Activated CD8-positive, alpha-beta memory T cell treated with anti-CD3 and anti-CD28 coated beads for 1 hour (primary cell): ENCODE results near the gene GRB10.
"Not testable (repeated sequence)": the region's sequence is repeated elsewhere in the genome, so short reads cannot be mapped to it uniquely, and the experiment has no call there.

ENCODE experiments used
- DNase-seq, 2 donors: peaks; one replicate each; pipeline ENCODE4 v3.0.0-alpha.2; 2020; ENCODE audit warnings: low read depth in 1 of 2; ENCODE audit errors: extremely low read depth in 1 of 2

The GRB10 gene

GRCh38 chr7:50590535-50590934, 192.2 kb downstream of the GRB10 start:
- DNase-seq = no peak

- no peak for DNase-seq
Measured at GRCh38 chr7:50589364-50589763, 193.3 kb downstream of the GRB10 start.

- no peak for DNase-seq
Measured at GRCh38 chr7:50588937-50589336, 193.8 kb downstream of the GRB10 start.

- no peak for DNase-seq
Measured at GRCh38 chr7:50587737-50588136, 195.0 kb downstream of the GRB10 start.

GRCh38 chr7:50584793-50585408, 197.8 kb downstream of the GRB10 start:
- DNase-seq = no peak

- no peak for DNase-seq
Measured at GRCh38 chr7:50584386-50584785, 198.3 kb downstream of the GRB10 start.

GRCh38 chr7:50583295-50583694, 199.4 kb downstream of the GRB10 start:
- not testable (repeated sequence) for DNase-seq

GRCh38 chr7:50582271-50582670, 200.4 kb downstream of the GRB10 start:
- DNase-seq = not testable (repeated sequence)

- not testable (repeated sequence) for DNase-seq
Measured at GRCh38 chr7:50580666-50581065, 202.0 kb downstream of the GRB10 start.

- DNase-seq = no peak
Measured at GRCh38 chr7:50580057-50580456, 202.6 kb downstream of the GRB10 start.

GRCh38 chr7:50578105-50578504, 204.6 kb downstream of the GRB10 start:
- not testable (repeated sequence) for DNase-seq

GRCh38 chr7:50577569-50577968, 205.1 kb downstream of the GRB10 start:
- no peak for DNase-seq

GRCh38 chr7:50576388-50576787, 206.3 kb downstream of the GRB10 start:
- not testable (repeated sequence) for DNase-seq

- no peak for DNase-seq
Measured at GRCh38 chr7:50567715-50568261, 214.9 kb downstream of the GRB10 start.

- DNase-seq = no peak
Measured at GRCh38 chr7:50565977-50566376, 216.7 kb downstream of the GRB10 start.

- DNase-seq = no peak
Measured at GRCh38 chr7:50565559-50565916, 217.2 kb downstream of the GRB10 start.

GRCh38 chr7:50564640-50565558, 217.8 kb downstream of the GRB10 start, which contains the start of gene DDC:
Gene DDC, minus strand, starts transcription at chr7:50565405. Its CDS starts 21,320 bp downstream, at chr7:50544085.
- no peak for DNase-seq

GRCh38 chr7:50564171-50564570, 218.5 kb downstream of the GRB10 start:
- DNase-seq = no peak

GRCh38 chr7:50562136-50562535, 220.6 kb downstream of the GRB10 start:
- DNase-seq = no peak

- DNase-seq = no peak
Measured at GRCh38 chr7:50560865-50561351, 221.8 kb downstream of the GRB10 start.

- DNase-seq = no peak
Measured at GRCh38 chr7:50559881-50560280, 222.8 kb downstream of the GRB10 start.
